CD4-positive, alpha-beta T cell (primary cell): ENCODE results near the gene TNRC6A. TPM values are rescaled to one million over a fixed set of nuclear protein-coding genes. Genes with fewer than 3 reads are reported as not detected.
A peak's percentile ranks its signal among the peaks of the same experiment; 100 is the strongest.

Experiments used
- ATAC-seq: fragments of 200-7000 bp; cut with Tn5 transposase; one replicate; pipeline ENCODE4 v1.10.0; 2022; ENCODE audit warnings: mild to moderate bottlenecking; ENCODE audit not compliant: poor library complexity
- CTCF ChIA-PET: fragments of 350-600 bp; sonication (Branson Sonifier 250); formaldehyde crosslinking; loops from one replicate; lab custom pipeline; 2021; ENCODE audit warnings: antibody characterized with exemption, inconsistent platforms; lab: Charles Lee
- POLR2A ChIA-PET: fragments of 350-600 bp; sonication (Branson Sonifier 250); formaldehyde crosslinking; loops from one replicate; lab custom pipeline; 2021; ENCODE audit warnings: antibody characterized with exemption, inconsistent platforms; lab: Charles Lee
- DNase-seq, 14 experiments: peaks; one replicate each; pipeline ENCODE4 v3.0.0-alpha.2; 2013 to 2020; ENCODE audit warnings: mixed read lengths in 2 of 14
- H3K27ac ChIP-seq, 2 donors: one replicate each; pipeline versions ENCODE4 v1.5.1 to v1.7.0; 2013; ENCODE audit warnings: low read length in 2 of 2, low read depth in 1 of 2, mild to moderate bottlenecking in 1 of 2
- H3K27me3 ChIP-seq, 2 experiments: 1 replicate in 1 of 2; 2 replicates in 1 of 2; pipeline versions ENCODE4 v1.6.1 to v1.7.0; 2013; ENCODE audit warnings: low read length in 2 of 2, control low read depth in 1 of 2, mild to moderate bottlenecking in 1 of 2, moderate library complexity in 1 of 2; ENCODE audit not compliant: insufficient read depth in 2 of 2, control insufficient read depth in 1 of 2
- H3K36me3 ChIP-seq: one replicate; pipeline ENCODE4 v1.6.1; 2013; ENCODE audit warnings: low read length, control low read depth; ENCODE audit not compliant: insufficient read depth
- H3K4me1 ChIP-seq: one replicate; pipeline ENCODE4 v1.6.1; 2013; ENCODE audit warnings: low read length, control low read depth; ENCODE audit not compliant: insufficient read depth
- H3K4me3 ChIP-seq: one replicate; pipeline ENCODE4 v1.5.1; 2013; ENCODE audit warnings: mild to moderate bottlenecking, low read length, moderate library complexity
- H3K9me3 ChIP-seq, 2 experiments: 1 replicate in 1 of 2; 2 replicates in 1 of 2; pipeline versions ENCODE4 v1.6.1 to v1.7.0; 2013; ENCODE audit warnings: low read length in 2 of 2, mild to moderate bottlenecking in 2 of 2, control low read depth in 1 of 2, moderate library complexity in 1 of 2; ENCODE audit not compliant: control insufficient read depth in 1 of 2, insufficient read depth in 1 of 2
- H3K27ac Mint-ChIP-seq: one replicate; pipeline ENCODE4 v1.8.0; 2020; ENCODE audit warnings: mixed read lengths
- H3K27me3 Mint-ChIP-seq: one replicate; pipeline ENCODE4 v1.8.0; 2021; ENCODE audit warnings: mixed read lengths
- H3K36me3 Mint-ChIP-seq: one replicate; pipeline ENCODE4 v1.8.0; 2021; ENCODE audit warnings: low read depth, mixed read lengths
- H3K4me1 Mint-ChIP-seq: one replicate; pipeline ENCODE4 v1.8.0; 2021; ENCODE audit warnings: low read depth, mixed read lengths
- H3K4me3 Mint-ChIP-seq: one replicate; pipeline ENCODE4 v1.8.0; 2020; ENCODE audit warnings: mild to moderate bottlenecking, mixed read lengths
- H3K9me3 Mint-ChIP-seq: one replicate; pipeline ENCODE4 v1.8.0; 2020; ENCODE audit warnings: mixed read lengths
- intact Hi-C, 2 experiments: fragments of 100-400 bp; cut with DNase I in 1 of 2; cut with micrococcal nuclease in 1 of 2; formaldehyde crosslinking; loops; one replicate each; pipeline versions ENCODE4 v1.15.1 to v1.9.0; 2023 to 2025; cut with DNase I, micrococcal nuclease
- total RNA-seq, 174 experiments: library from RNA in 2 of 174; stranded (reverse) in 2 of 174; gene quantifications; one replicate each; pipeline ENCODE4 v1.2.3 and lab custom pipeline; 2021 to 2026
- TF ChIP-seq, protein P1 (sequence below): fragments of 200-600 bp; IDR thresholded peaks from one replicate; pipeline ENCODE4 v1.8.0; 2022; ENCODE audit warnings: antibody characterized with exemption, mild to moderate bottlenecking

Gene TNRC6A
- total RNA-seq, 2 experiments from 2014 or later = 70.4 to 74.6 TPM

DNA sequence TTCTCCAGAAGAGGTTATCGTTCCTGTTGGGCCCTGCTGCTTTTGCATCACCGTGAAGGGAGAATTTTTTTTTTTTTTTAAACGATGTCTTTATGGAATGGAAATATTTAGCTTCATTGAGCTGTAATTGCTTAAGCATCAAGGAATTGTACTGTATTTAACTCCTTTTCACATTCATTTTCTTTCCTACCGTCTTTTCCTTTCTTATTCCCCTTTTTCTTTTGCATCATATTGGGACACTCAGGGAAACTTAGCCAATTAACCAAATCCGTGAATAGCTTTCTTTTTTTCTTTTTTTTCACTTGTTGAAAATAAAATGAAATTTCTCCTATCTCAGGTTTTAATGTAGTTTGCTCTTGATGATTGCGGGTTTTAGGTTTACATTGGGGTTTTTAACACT lies 1.5 kb downstream of the TNRC6A start:
- POLR2A ChIA-PET = interaction anchor here (0.6 to 1.8 kb wide), 11 partner anchors 8 to 376 kb away, joined by 3 to 11 read pairs (median 4); no protein-coding TSS in a partner anchor
- intact Hi-C loops = loop anchor here (2.0 to 5.0 kb wide), 2 partner anchors 16 to 36 kb away; no protein-coding TSS in a partner anchor

DNA sequence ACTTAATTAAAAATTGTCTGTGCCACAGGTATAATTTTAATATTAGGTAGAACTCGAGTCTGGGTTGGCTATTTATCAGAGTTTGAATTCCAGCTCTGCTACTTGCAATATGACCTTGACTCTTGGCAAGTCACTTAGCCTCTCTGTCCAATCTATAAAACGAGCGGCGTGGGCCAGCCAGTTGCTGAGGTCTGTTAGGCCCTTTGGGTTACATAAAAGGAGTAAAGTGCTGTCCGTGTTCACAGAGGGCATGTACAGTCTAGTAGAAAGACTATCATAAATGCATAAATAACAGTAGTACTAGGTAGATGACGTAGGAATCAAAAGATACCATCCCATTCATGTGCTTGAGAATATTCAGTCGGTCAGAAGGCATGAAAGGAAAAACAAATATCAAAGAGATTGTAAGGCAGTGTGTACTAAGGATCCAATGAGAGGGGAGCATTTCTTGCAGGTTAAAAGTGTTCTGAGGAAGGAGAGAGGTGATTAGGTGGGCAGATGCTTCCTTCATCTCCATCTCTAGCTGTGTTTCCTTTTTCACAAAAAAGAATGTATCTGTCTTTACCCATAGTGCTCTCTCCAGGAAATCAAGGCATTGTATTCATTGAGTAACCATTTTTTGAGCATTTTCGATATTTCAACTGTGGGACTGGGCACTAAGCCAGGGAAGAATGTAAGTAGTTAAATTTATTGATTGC lies 2.4 kb downstream of the TNRC6A start:
- no peak overlapping the region for H3K4me3 ChIP-seq
- POLR2A ChIA-PET = interaction anchor here (1.5 kb wide), 1 partner anchor 9 kb away, joined by 5 read pairs; no protein-coding TSS in a partner anchor
- no peaks in the 10 kb centered on the region for H3K27me3 ChIP-seq
- intact Hi-C loops = loop anchor here (2.0 to 5.0 kb wide), 2 partner anchors 15 to 35 kb away; no protein-coding TSS in a partner anchor
- H3K4me1 ChIP-seq = peaks cover 27% of the 10 kb centered on the region
- CTCF ChIA-PET = interaction anchor here (1.2 to 1.7 kb wide), 2 partner anchors 9 to 21 kb away, joined by 5 read pairs; no protein-coding TSS in a partner anchor
- no peak for ATAC-seq
- peak overlapping the region in 1 of 2 donors; percentile 16 for H3K27ac ChIP-seq
- H3K4me3 Mint-ChIP-seq = peak overlapping the region; percentile 100
- H3K27ac Mint-ChIP-seq = peak overlapping the region; percentile 99
- TF ChIP-seq, protein P1, sequence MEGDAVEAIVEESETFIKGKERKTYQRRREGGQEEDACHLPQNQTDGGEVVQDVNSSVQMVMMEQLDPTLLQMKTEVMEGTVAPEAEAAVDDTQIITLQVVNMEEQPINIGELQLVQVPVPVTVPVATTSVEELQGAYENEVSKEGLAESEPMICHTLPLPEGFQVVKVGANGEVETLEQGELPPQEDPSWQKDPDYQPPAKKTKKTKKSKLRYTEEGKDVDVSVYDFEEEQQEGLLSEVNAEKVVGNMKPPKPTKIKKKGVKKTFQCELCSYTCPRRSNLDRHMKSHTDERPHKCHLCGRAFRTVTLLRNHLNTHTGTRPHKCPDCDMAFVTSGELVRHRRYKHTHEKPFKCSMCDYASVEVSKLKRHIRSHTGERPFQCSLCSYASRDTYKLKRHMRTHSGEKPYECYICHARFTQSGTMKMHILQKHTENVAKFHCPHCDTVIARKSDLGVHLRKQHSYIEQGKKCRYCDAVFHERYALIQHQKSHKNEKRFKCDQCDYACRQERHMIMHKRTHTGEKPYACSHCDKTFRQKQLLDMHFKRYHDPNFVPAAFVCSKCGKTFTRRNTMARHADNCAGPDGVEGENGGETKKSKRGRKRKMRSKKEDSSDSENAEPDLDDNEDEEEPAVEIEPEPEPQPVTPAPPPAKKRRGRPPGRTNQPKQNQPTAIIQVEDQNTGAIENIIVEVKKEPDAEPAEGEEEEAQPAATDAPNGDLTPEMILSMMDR = no peak
- no peaks in the 10 kb centered on the region for H3K9me3 ChIP-seq
- peaks cover 47% of the 10 kb centered on the region for H3K36me3 Mint-ChIP-seq
- peak in 2 of 14 experiments; percentile 22 to 25 for DNase-seq
- H3K9me3 Mint-ChIP-seq = no peaks in the 10 kb centered on the region
- H3K36me3 ChIP-seq = peaks cover 6% of the 10 kb centered on the region
- H3K27me3 Mint-ChIP-seq = peaks cover 4% of the 10 kb centered on the region
- peaks cover 75% of the 10 kb centered on the region for H3K4me1 Mint-ChIP-seq

More for the DNA sequence above, 1.5 kb downstream of the TNRC6A start:
- Mint-ChIP-seq H3K27ac (peak overlapping the region; percentile 99), H3K27me3 (peaks cover 4% of the 10 kb centered on the region), H3K4me3 (peak overlapping the region; percentile 100), H3K9me3 (no peaks in the 10 kb centered on the region), H3K4me1 (peaks cover 65% of the 10 kb centered on the region), H3K36me3 (peaks cover 47% of the 10 kb centered on the region)
- H3K9me3 ChIP-seq = no peaks in the 10 kb centered on the region
- H3K36me3 ChIP-seq = peaks cover 6% of the 10 kb centered on the region
- peak overlapping the region; percentile 82 for H3K4me3 ChIP-seq
- no peak overlapping the region for H3K27ac ChIP-seq
- TF ChIP-seq, protein P1 = no peak
- DNase-seq = no peak
- peaks cover 23% of the 10 kb centered on the region for H3K4me1 ChIP-seq
- CTCF ChIA-PET = interaction anchor here (0.7 to 1.7 kb wide), 3 partner anchors 10 to 223 kb away, joined by 5 read pairs; no protein-coding TSS in a partner anchor
- ATAC-seq = no peak
- no peaks in the 10 kb centered on the region for H3K27me3 ChIP-seq

DNA sequence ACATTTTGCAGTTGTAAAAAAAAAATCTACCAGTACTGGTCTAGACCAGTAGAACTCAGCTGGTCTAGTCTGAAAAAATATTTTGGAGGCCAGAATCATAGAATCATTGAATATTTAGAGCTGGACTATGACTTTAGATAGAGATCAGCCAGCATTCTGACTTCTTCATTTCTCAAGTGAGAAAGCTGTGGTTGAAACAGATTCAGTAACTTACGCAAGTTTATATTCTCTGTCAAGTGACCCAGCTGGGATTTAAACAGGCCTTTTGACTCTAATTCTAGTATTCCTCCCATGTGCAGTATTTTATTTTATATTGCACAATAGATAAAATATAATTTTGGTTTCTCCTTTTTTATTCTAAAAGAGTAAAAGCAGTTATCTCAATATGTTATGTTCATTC lies 4.9 kb downstream of the TNRC6A start:
- CTCF ChIA-PET = interaction anchor here (1.8 kb wide), 1 partner anchor 11 kb away, joined by 5 read pairs; no protein-coding TSS in a partner anchor

More for the DNA sequence above, 4.9 kb downstream of the TNRC6A start:
- no peak for ATAC-seq
- intact Hi-C loops = loop anchor here in 1 of 2 experiments (5.0 kb wide), 1 partner anchor 33 kb away; no protein-coding TSS in a partner anchor
- peaks cover 48% of the 10 kb centered on the region for H3K36me3 Mint-ChIP-seq
- peaks cover 4% of the 10 kb centered on the region for H3K27me3 Mint-ChIP-seq
- DNase-seq = no peak
- no peak overlapping the region for H3K27ac ChIP-seq
- H3K4me3 ChIP-seq = no peak overlapping the region
- TF ChIP-seq, protein P1 = no peak
- H3K36me3 ChIP-seq = peaks cover 6% of the 10 kb centered on the region
- H3K4me1 Mint-ChIP-seq = peaks cover 86% of the 10 kb centered on the region
- H3K4me3 Mint-ChIP-seq = no peak overlapping the region
- peaks cover 26% of the 10 kb centered on the region for H3K4me1 ChIP-seq
- POLR2A ChIA-PET = no interaction called here
- no peaks in the 10 kb centered on the region for H3K27me3 ChIP-seq
- no peaks in the 10 kb centered on the region for H3K9me3 ChIP-seq
- H3K9me3 Mint-ChIP-seq = no peaks in the 10 kb centered on the region
- no peak overlapping the region for H3K27ac Mint-ChIP-seq
